ENCODE measurements around the gene PUSL1.

GRCh38 chr1:1307261-1307922 is 1.0 kb upstream of the PUSL1 start:
- TF ChIP-seq POLR2A (IDR thresholded peaks at IDR 0.05; ENCODE audit: low read length) (no peak), GATA1 (IDR thresholded peaks at IDR 0.05; ENCODE audit: low read depth, low read length) (no peak)

Data from erythroblast (primary cell).